CD4-positive, alpha-beta memory T cell (primary cell): ENCODE results near the gene RBM17. TPM values are rescaled to one million over a fixed set of nuclear protein-coding genes. Genes with fewer than 3 reads are reported as not detected.

Experiments used
- CTCF ChIA-PET: fragments of 350-600 bp; sonication (Branson Sonifier 250); formaldehyde crosslinking; loops from one replicate; lab custom pipeline; 2021; ENCODE audit warnings: inconsistent platforms; ENCODE audit not compliant: partially characterized antibody; lab: Charles Lee
- POLR2A ChIA-PET: fragments of 350-600 bp; sonication (Branson Sonifier 250); formaldehyde crosslinking; loops from one replicate; lab custom pipeline; 2021; ENCODE audit not compliant: partially characterized antibody; lab: Charles Lee
- DNase-seq, 5 donors: peaks; one replicate each; pipeline versions ENCODE4 v3.0.0 to v3.0.0-alpha.2; 2020 to 2022; ENCODE audit warnings: mixed read lengths in 1 of 5
- H3K27ac ChIP-seq: one replicate; pipeline ENCODE4 v1.7.0; 2013; ENCODE audit warnings: low read depth, low read length
- H3K27me3 ChIP-seq: 2 replicates; pipeline ENCODE4 v1.7.0; 2013; ENCODE audit warnings: mild to moderate bottlenecking, low read length, moderate library complexity; ENCODE audit not compliant: insufficient read depth
- H3K36me3 ChIP-seq: 2 replicates; pipeline ENCODE4 v1.7.0; 2013; ENCODE audit warnings: mild to moderate bottlenecking, low read length, moderate library complexity; ENCODE audit not compliant: insufficient read depth
- H3K4me1 ChIP-seq: 2 replicates; pipeline ENCODE4 v1.7.0; 2013; ENCODE audit warnings: mild to moderate bottlenecking, low read length, moderate library complexity; ENCODE audit not compliant: insufficient read depth
- H3K4me3 ChIP-seq, 2 donors: one replicate each; pipeline ENCODE4 v1.7.0; 2013; ENCODE audit warnings: low read length in 2 of 2, mild to moderate bottlenecking in 1 of 2
- H3K9me3 ChIP-seq, 2 donors: one replicate each; pipeline ENCODE4 v1.7.0; 2013; ENCODE audit warnings: low read length in 2 of 2, control low read depth in 1 of 2; ENCODE audit not compliant: control insufficient read depth in 1 of 2
- H3K27ac Mint-ChIP-seq, 7 donors: one replicate each; pipeline ENCODE4 v1.8.0; 2020 to 2021; ENCODE audit warnings: mixed read lengths in 7 of 7, mild to moderate bottlenecking in 6 of 7, inconsistent platforms in 3 of 7, moderate library complexity in 3 of 7
- H3K27me3 Mint-ChIP-seq, 2 donors: one replicate each; pipeline ENCODE4 v1.8.0; 2020 to 2021; ENCODE audit warnings: mixed read lengths in 2 of 2
- H3K36me3 Mint-ChIP-seq, 2 donors: one replicate each; pipeline ENCODE4 v1.8.0; 2020 to 2021; ENCODE audit warnings: mixed read lengths in 2 of 2, inconsistent platforms in 1 of 2, mild to moderate bottlenecking in 1 of 2
- H3K4me1 Mint-ChIP-seq, 4 donors: one replicate each; pipeline ENCODE4 v1.8.0; 2020 to 2021; ENCODE audit warnings: mixed read lengths in 4 of 4, mild to moderate bottlenecking in 1 of 4
- H3K4me3 Mint-ChIP-seq, 8 donors: one replicate each; pipeline ENCODE4 v1.8.0; 2020 to 2021; ENCODE audit warnings: mixed read lengths in 8 of 8, mild to moderate bottlenecking in 7 of 8, moderate library complexity in 6 of 8, inconsistent platforms in 3 of 8
- H3K9me3 Mint-ChIP-seq, 8 donors: one replicate each; pipeline ENCODE4 v1.8.0; 2020 to 2021; ENCODE audit warnings: mixed read lengths in 8 of 8, mild to moderate bottlenecking in 5 of 8, inconsistent platforms in 3 of 8, moderate library complexity in 1 of 8
- intact Hi-C: fragments of 100-400 bp; cut with micrococcal nuclease; formaldehyde crosslinking; loops from one replicate; pipeline ENCODE4 v1.15.1; 2023
- polyA plus RNA-seq, 2 donors: library from polyadenylated mRNA; unstranded; fragments of 300-500 nt; fragmentation: Illumina TruSeq; gene quantifications; one replicate each; pipeline ENCODE4 v1.2.3, GENCODE V29; 2021
- total RNA-seq, 2 experiments: library from RNA; stranded (reverse); gene quantifications; one replicate each; pipeline ENCODE4 v1.2.3, GENCODE V29; 2021

RBM17 gene
- total and polyA plus RNA-seq, 4 experiments from 2014 or later = 46.3 to 125 (median 110) TPM

DNA sequence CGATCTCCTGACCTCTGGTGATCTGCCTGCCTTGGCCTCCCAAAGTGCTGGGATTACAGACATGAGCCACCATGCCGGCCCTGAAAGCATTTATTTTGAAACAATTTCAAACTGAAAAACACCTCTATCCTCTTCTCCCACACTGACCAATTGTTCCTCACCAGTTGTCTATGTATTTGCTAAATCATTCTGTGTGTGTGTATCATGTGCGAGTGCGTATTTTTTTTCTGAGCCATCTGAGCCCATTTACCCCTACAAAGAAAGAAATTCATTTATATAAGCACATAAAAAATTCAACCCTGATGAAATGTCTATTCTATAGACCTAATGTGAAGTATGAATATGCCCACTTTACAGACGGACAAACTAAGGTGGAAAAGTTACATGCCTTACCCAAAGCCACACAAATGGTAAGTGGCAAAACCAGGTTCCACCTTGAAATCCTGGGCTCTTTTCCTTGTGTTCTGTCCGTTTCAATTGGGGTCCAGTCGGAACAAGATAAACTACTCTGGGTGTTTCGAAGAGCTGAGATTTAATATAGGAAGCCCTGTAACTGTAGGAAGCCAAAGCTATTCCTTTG is 46.8 kb downstream of the RBM17 start:
- POLR2A ChIA-PET = interaction anchor here (0.6 to 3.4 kb wide), 12 partner anchors 8 to 213 kb away, joined by 3 to 15 read pairs (median 6); partner anchors contain the start of gene PFKFB3
- H3K9me3 Mint-ChIP-seq = no peaks in the 10 kb centered on the region
- Histone ChIP-seq H3K27ac (peak overlapping the region; percentile 27), H3K36me3 (no peaks in the 10 kb centered on the region), H3K9me3 (no peaks in the 10 kb centered on the region), H3K4me1 (peaks cover 51% of the 10 kb centered on the region), H3K4me3 (no peak overlapping the region), H3K27me3 (no peaks in the 10 kb centered on the region)
- no peaks in the 10 kb centered on the region for H3K36me3 Mint-ChIP-seq
- no peak for DNase-seq
- peaks cover 34 to 61% (median 50%) of the 10 kb centered on the region in 4 donors for H3K4me1 Mint-ChIP-seq
- intact Hi-C loops = no loop called here
- CTCF ChIA-PET = interaction anchor here (1.0 to 4.2 kb wide), 6 partner anchors 11 to 266 kb away, joined by 3 to 43 read pairs (median 12); no protein-coding TSS in a partner anchor
- H3K27me3 Mint-ChIP-seq = no peaks in the 10 kb centered on the region
- H3K27ac Mint-ChIP-seq = peak overlapping the region; percentile 78 to 95 (median 87)
- H3K4me3 Mint-ChIP-seq = peak overlapping the region in 7 of 8 donors; percentile 55 to 79 (median 73)

DNA sequence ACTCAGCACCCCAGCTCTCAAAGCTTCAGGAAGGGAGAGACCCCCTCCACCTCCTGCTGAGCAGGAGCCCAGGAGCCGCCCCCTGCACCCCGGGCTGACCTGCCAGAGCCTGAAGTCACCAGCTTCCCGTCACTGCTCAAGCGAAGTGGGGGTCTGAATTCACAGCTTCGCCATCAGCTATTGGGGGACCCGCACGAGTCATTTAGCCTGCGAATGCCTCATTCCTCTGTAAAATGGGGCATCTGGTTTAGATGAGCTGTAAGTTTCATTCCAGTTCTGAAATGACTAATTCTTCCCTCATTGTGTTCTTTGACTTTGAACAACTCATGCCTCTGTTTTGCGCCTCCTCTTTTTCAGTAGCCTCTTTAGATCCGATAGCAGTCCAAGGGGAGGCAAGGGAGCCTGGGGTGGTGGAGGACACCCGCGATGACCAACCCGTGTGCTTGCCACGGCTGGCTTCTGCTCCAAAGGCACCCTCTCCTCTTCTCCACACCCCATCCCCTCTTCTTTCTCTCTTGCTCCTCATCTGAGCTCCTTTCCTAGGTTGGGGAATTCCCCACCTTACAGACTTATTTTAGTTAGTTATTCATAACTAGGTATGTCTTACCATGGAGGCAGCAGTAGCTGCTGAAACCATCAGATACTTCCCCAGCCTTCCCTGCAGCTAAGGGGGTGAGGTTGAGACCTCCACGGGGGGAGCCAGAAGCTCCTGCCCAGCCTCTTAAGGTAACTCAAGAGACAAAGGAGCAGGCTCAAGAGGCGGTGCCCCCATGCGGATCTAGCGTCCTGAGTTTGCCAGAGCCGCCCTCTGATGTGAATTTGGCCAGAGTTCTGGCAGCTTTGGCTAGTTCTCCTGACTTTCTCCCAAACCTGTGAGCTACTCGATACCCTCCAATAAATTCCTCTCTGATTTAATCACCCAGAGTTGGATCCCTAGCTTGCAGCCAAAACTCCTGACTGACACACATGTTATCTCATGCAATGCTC is 47.7 kb downstream of the RBM17 start:
- peak overlapping the region; percentile 27 for H3K27ac ChIP-seq
- no peaks in the 10 kb centered on the region for H3K9me3 ChIP-seq
- no peaks in the 10 kb centered on the region for H3K9me3 Mint-ChIP-seq
- ChIA-PET POLR2A (interaction anchor here (0.6 to 3.4 kb wide), 11 partner anchors 8 to 275 kb away, joined by 3 to 15 read pairs (median 4); partner anchors contain the start of genes ANKRD16, FBH1 and PFKFB3), CTCF (interaction anchor here (0.6 to 4.2 kb wide), 8 partner anchors 12 to 582 kb away, joined by 3 to 43 read pairs (median 8); partner anchors contain the start of gene PFKFB3)
- H3K4me3 ChIP-seq = no peak overlapping the region
- no peaks in the 10 kb centered on the region for H3K27me3 Mint-ChIP-seq
- peak overlapping the region; percentile 59 to 95 (median 89) for H3K27ac Mint-ChIP-seq
- no peaks in the 10 kb centered on the region for H3K36me3 ChIP-seq
- H3K4me1 ChIP-seq = peaks cover 53% of the 10 kb centered on the region
- DNase-seq = peak in 1 of 5 donors; percentile 61
- H3K27me3 ChIP-seq = no peaks in the 10 kb centered on the region
- intact Hi-C loops = no loop called here
- peak overlapping the region in 7 of 8 donors; percentile 36 to 79 (median 63) for H3K4me3 Mint-ChIP-seq
- peaks cover 43 to 64% (median 56%) of the 10 kb centered on the region in 4 donors for H3K4me1 Mint-ChIP-seq
- H3K36me3 Mint-ChIP-seq = peaks cover 0 to 4% of the 10 kb centered on the region in 2 donors

DNA sequence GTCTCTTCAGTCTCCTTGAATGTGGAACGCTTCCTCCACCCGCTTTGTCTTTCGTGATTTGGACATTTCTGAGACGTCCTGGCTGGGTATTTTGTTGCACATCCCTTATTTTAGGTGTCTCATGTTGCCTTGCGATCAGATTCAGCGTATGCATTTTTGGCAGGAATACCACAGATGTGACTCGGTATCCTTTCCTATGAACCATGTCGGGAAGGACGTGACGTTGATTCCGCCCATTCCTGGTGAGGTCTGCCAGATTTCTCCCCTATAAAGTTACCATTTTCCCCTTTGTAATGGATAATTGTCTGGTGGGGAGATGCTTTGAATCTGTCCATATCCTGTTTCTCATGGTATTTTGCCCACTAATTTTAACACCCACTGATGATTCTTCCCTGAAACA is 49.6 kb downstream of the RBM17 start:
- intact Hi-C loops = no loop called here
- Histone ChIP-seq H3K4me3 (no peak overlapping the region), H3K4me1 (peaks cover 66% of the 10 kb centered on the region), H3K27me3 (no peaks in the 10 kb centered on the region), H3K36me3 (no peaks in the 10 kb centered on the region), H3K9me3 (no peaks in the 10 kb centered on the region), H3K27ac (no peak overlapping the region)
- peaks cover 49 to 83% (median 63%) of the 10 kb centered on the region in 4 donors for H3K4me1 Mint-ChIP-seq
- peak overlapping the region in 1 of 7 donors; percentile 1 for H3K27ac Mint-ChIP-seq
- no peak for DNase-seq
- H3K9me3 Mint-ChIP-seq = no peaks in the 10 kb centered on the region
- POLR2A ChIA-PET = interaction anchor here (1.5 kb wide), 2 partner anchors 25 to 101 kb away, joined by 3 to 4 read pairs; no protein-coding TSS in a partner anchor
- CTCF ChIA-PET = interaction anchor here (1.3 to 2.8 kb wide), 3 partner anchors 27 to 263 kb away, joined by 4 to 17 read pairs (median 10); partner anchors contain the start of gene PFKFB3
- H3K27me3 Mint-ChIP-seq = no peaks in the 10 kb centered on the region
- no peak overlapping the region for H3K4me3 Mint-ChIP-seq
- peaks cover 0 to 6% of the 10 kb centered on the region in 2 donors for H3K36me3 Mint-ChIP-seq

DNA sequence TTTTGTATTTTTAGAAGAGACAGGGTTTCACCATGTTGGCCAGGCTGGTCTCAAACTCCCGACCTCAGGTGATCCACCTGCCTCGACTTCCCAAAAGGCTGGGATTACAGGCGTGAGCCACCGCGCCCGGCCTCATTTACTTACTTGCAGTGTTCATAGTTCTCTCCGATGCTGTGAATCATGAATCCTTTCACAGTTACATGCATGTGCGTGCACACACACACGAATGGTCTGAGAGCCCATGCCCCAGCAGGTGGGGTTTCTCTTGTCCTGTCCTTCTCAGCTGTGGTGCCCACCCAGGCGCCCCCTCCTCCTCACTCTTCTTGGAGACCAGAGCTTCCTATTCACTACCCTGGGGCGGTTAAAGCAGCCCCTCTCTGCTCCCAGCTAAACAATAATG is 50.6 kb downstream of the RBM17 start:
- H3K27me3 ChIP-seq = no peaks in the 10 kb centered on the region
- H3K4me1 Mint-ChIP-seq = peaks cover 47 to 88% (median 64%) of the 10 kb centered on the region in 4 donors
- no peak for DNase-seq
- H3K36me3 ChIP-seq = no peaks in the 10 kb centered on the region
- ChIA-PET POLR2A (interaction anchor here (1.5 to 2.3 kb wide), 4 partner anchors 9 to 102 kb away, joined by 3 to 13 read pairs (median 4); no protein-coding TSS in a partner anchor), CTCF (interaction anchor here (0.9 to 2.8 kb wide), 4 partner anchors 11 to 262 kb away, joined by 3 to 10 read pairs (median 4); partner anchors contain the start of gene PFKFB3)
- intact Hi-C loops = no loop called here
- peaks cover 69% of the 10 kb centered on the region for H3K4me1 ChIP-seq
- H3K27me3 Mint-ChIP-seq = no peaks in the 10 kb centered on the region
- peak overlapping the region in 5 of 8 donors; percentile 40 to 99 (median 89) for H3K4me3 Mint-ChIP-seq
- H3K36me3 Mint-ChIP-seq = peaks cover 0 to 6% of the 10 kb centered on the region in 2 donors
- H3K9me3 Mint-ChIP-seq = no peaks in the 10 kb centered on the region
- no peak overlapping the region for H3K4me3 ChIP-seq
- H3K27ac ChIP-seq = no peak overlapping the region
- H3K27ac Mint-ChIP-seq = peak overlapping the region in 5 of 7 donors; percentile 46 to 95 (median 89)
- no peaks in the 10 kb centered on the region for H3K9me3 ChIP-seq

DNA sequence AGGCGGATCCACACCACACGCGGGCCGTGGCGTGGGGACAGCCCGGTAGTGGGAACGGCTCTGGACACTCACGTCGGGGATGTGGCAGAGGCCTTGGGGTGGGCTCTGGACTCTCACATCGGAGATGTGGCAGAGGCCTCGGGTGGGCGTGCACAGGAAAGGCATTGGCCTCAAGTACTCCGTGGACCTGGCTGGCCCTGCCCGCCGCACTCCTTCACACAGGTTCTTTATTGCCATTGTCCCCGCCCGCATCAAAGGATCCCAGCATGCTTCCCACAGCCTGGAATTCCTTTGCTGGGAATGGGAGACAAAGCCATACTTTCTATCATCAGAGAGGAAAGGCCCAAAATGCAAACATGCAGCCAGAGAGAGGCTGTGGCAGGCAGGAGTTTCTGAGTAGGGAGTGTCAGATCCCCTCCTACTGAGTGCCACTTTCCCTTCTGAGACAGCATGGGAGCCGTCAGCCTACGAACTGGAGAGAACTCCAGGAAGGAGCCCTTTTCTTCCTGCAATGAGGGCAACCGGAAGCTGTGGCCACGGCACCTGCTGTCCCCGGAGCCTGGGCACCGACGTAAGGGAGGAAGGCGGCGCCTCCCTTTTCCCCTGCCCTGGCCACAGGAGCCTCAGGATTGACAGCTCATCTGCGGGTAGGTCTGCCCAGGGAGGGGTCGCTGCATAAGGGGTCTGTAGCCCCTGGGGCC is 51.5 kb downstream of the RBM17 start:
- Histone ChIP-seq H3K4me1 (peaks cover 61% of the 10 kb centered on the region), H3K27me3 (no peaks in the 10 kb centered on the region), H3K9me3 (no peaks in the 10 kb centered on the region), H3K36me3 (no peaks in the 10 kb centered on the region), H3K4me3 (peak overlapping the region; percentile 46 to 95), H3K27ac (peak overlapping the region; percentile 57)
- Mint-ChIP-seq H3K36me3 (peaks cover 0 to 6% of the 10 kb centered on the region in 2 donors), H3K4me1 (peaks cover 41 to 79% (median 56%) of the 10 kb centered on the region in 4 donors), H3K4me3 (peak overlapping the region; percentile 89 to 99 (median 95)), H3K9me3 (no peaks in the 10 kb centered on the region), H3K27me3 (no peaks in the 10 kb centered on the region), H3K27ac (peak overlapping the region; percentile 89 to 96 (median 95))
- CTCF ChIA-PET = interaction anchor here (0.9 to 2.8 kb wide), 3 partner anchors 34 to 261 kb away, joined by 4 to 10 read pairs (median 5); partner anchors contain the start of gene PFKFB3
- intact Hi-C loops = no loop called here
- peak in 4 of 5 donors; percentile 42 to 65 (median 48) for DNase-seq
- POLR2A ChIA-PET = interaction anchor here (0.8 to 2.3 kb wide), 7 partner anchors 9 to 261 kb away, joined by 3 to 13 read pairs (median 3); partner anchors contain the start of gene PFKFB3

DNA sequence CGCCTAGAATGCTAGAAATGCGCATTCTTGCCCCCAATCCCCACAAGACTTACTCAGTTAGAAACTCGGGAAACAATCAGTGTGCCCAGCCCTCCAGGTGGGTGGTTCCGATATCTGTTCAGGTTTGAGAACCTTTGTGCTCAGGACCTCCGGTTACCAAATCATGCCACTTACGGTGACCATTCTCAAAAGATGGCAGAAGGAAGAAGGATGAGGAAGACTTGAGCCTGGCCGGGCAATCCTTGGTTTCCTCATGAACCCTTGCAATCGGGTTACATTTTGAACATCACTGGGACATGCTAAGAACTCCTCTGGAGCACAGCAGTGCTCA is 52.1 kb downstream of the RBM17 start:
- ChIA-PET CTCF (interaction anchor here (1.8 to 2.8 kb wide), 2 partner anchors 61 to 261 kb away, joined by 5 to 10 read pairs; partner anchors contain the start of gene PFKFB3), POLR2A (interaction anchor here (0.8 to 2.3 kb wide), 5 partner anchors 11 to 261 kb away, joined by 3 to 13 read pairs (median 3); partner anchors contain the start of gene PFKFB3)
- Histone ChIP-seq H3K36me3 (no peaks in the 10 kb centered on the region), H3K4me3 (peak overlapping the region; percentile 46 to 95), H3K4me1 (peaks cover 59% of the 10 kb centered on the region), H3K9me3 (no peaks in the 10 kb centered on the region), H3K27me3 (no peaks in the 10 kb centered on the region), H3K27ac (peak overlapping the region; percentile 57)
- peaks cover 37 to 77% (median 53%) of the 10 kb centered on the region in 4 donors for H3K4me1 Mint-ChIP-seq
- H3K9me3 Mint-ChIP-seq = no peaks in the 10 kb centered on the region
- peak overlapping the region; percentile 89 to 96 (median 95) for H3K27ac Mint-ChIP-seq
- no peaks in the 10 kb centered on the region for H3K27me3 Mint-ChIP-seq
- intact Hi-C loops = no loop called here
- peak overlapping the region; percentile 89 to 99 (median 95) for H3K4me3 Mint-ChIP-seq
- peaks cover 0 to 6% of the 10 kb centered on the region in 2 donors for H3K36me3 Mint-ChIP-seq
- no peak for DNase-seq
